ENCODE data around the gene TRIM67.

DNA sequence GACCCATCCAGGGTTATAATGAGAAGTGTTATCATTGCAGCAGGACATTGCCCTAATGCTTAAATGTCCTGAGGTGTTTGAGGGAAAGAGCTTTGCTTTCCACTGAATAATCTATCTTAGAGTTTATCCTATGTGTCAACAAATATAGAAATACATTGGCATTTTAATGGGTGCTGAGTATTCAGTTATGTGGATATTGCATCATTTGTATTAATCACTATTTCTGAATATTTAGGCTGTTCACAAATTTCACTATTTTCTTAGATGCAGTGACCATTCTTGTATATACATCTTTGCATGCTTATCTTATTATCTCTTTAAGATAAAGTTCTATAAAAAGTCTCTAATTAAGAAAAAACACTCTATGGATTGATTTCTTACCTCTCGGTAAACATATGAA, 18.2 kb downstream of the TRIM67 start:
- TF ChIP-seq, protein P1, sequence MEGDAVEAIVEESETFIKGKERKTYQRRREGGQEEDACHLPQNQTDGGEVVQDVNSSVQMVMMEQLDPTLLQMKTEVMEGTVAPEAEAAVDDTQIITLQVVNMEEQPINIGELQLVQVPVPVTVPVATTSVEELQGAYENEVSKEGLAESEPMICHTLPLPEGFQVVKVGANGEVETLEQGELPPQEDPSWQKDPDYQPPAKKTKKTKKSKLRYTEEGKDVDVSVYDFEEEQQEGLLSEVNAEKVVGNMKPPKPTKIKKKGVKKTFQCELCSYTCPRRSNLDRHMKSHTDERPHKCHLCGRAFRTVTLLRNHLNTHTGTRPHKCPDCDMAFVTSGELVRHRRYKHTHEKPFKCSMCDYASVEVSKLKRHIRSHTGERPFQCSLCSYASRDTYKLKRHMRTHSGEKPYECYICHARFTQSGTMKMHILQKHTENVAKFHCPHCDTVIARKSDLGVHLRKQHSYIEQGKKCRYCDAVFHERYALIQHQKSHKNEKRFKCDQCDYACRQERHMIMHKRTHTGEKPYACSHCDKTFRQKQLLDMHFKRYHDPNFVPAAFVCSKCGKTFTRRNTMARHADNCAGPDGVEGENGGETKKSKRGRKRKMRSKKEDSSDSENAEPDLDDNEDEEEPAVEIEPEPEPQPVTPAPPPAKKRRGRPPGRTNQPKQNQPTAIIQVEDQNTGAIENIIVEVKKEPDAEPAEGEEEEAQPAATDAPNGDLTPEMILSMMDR (IDR thresholded peaks at IDR 0.05) = no peak
- TF ChIP-seq POLR2A (IDR thresholded peaks at IDR 0.05) = no peak
